Mononuclear cell (primary cell): ENCODE results near the gene SLC2A5. TPM values are rescaled to one million over a fixed set of nuclear protein-coding genes. Genes with fewer than 3 reads are reported as not detected.
"Not testable (repeated sequence)": the region's sequence is repeated elsewhere in the genome, so short reads cannot be mapped to it uniquely, and the experiment has no call there.

Experiments used
- H3K27me3 ChIP-seq: 2 replicates; pipeline ENCODE4 v1.6.0; 2011; ENCODE audit warnings: low read length, control low read depth; ENCODE audit not compliant: insufficient read depth
- H3K4me1 ChIP-seq: 2 replicates; pipeline ENCODE4 v1.5.1; 2011; ENCODE audit warnings: mild to moderate bottlenecking, low read length, control low read depth; ENCODE audit not compliant: insufficient read depth
- H3K4me3 ChIP-seq: 2 replicates; pipeline ENCODE4 v1.5.1; 2011; ENCODE audit warnings: mild to moderate bottlenecking, low read length, moderate library complexity
- H3K9me3 ChIP-seq: 2 replicates; pipeline ENCODE4 v1.5.1; 2011; ENCODE audit warnings: low read depth, mild to moderate bottlenecking, control low read depth, low read length
- total RNA-seq: library from RNA; depleted of rRNA; stranded (reverse); fragments of >200 nt; gene quantifications from one replicate; pipeline ENCODE4 v1.2.3, GENCODE V29; 2012

Gene SLC2A5
- total RNA-seq, 1 donor, result 0.73 TPM

- H3K9me3 ChIP-seq, H3K4me1 ChIP-seq, H3K4me3 ChIP-seq, H3K27me3 ChIP-seq: not testable (repeated sequence)
Observed at GRCh38 chr1:9001534-9002214, 67.8 kb downstream of the SLC2A5 start.

- H3K4me3 ChIP-seq, H3K27me3 ChIP-seq, H3K9me3 ChIP-seq, H3K4me1 ChIP-seq: not testable (repeated sequence)
Observed at GRCh38 chr1:8993962-8994675, 75.3 kb downstream of the SLC2A5 start.

- no peaks in the 10 kb centered on the region for H3K27me3 ChIP-seq
- no peak overlapping the region for H3K4me3 ChIP-seq
- no peaks in the 10 kb centered on the region for H3K9me3 ChIP-seq
- H3K4me1 ChIP-seq, result peaks cover 1% of the 10 kb centered on the region
Observed at GRCh38 chr1:8992936-8993687, 76.3 kb downstream of the SLC2A5 start.

GRCh38 chr1:8989821-8990220 lies 79.6 kb downstream of the SLC2A5 start:
- no peak overlapping the region for H3K4me3 ChIP-seq
- no peaks in the 10 kb centered on the region for H3K9me3 ChIP-seq
- peaks cover 17% of the 10 kb centered on the region for H3K4me1 ChIP-seq
- no peaks in the 10 kb centered on the region for H3K27me3 ChIP-seq

- Histone ChIP-seq H3K4me3 (no peak overlapping the region), H3K4me1 (peaks cover 17% of the 10 kb centered on the region), H3K9me3 (no peaks in the 10 kb centered on the region), H3K27me3 (no peaks in the 10 kb centered on the region)
Observed at GRCh38 chr1:8989061-8989460, 80.4 kb downstream of the SLC2A5 start.

GRCh38 chr1:8988618-8988967 lies 80.8 kb downstream of the SLC2A5 start:
- peaks cover 17% of the 10 kb centered on the region for H3K4me1 ChIP-seq
- H3K4me3 ChIP-seq, result no peak overlapping the region
- H3K27me3 ChIP-seq, result no peaks in the 10 kb centered on the region
- no peaks in the 10 kb centered on the region for H3K9me3 ChIP-seq

DNA sequence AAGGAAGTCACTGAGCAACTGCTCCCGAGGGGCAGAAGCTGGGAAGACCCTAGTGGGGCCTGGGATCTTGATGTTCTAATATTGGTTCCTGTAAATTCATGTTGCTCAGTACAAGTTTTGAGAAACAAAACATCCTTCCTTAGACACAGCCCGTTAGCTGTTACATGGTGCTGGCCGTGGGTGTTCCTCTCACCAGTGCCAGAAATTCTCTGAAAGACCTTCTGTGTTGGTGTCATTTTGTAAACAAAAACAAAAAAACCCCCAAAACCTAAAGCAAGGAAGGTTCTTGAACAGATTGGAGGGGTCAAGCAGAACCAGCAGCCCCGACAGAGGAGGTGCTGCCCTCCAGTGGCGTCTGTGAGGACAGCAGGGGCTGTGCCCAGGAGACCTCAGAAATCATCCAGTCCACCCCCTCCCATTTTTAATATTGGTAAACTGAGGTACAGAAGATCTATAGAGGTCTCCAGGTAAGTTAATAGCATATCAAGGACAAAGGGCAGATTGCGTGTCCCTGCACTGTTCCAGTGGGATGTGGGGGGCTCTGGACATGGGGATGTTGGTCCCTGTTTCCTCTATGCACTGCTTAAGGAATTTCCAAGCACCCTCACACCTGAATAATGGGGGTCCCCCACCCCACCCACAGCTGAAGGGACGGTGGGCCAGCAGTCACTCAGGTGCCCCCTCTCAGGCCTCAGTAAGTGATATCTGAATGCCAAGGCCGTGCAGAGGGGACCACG lies 81.4 kb downstream of the SLC2A5 start:
- Histone ChIP-seq H3K9me3 (no peaks in the 10 kb centered on the region), H3K27me3 (no peaks in the 10 kb centered on the region), H3K4me1 (peaks cover 17% of the 10 kb centered on the region), H3K4me3 (no peak overlapping the region)

DNA sequence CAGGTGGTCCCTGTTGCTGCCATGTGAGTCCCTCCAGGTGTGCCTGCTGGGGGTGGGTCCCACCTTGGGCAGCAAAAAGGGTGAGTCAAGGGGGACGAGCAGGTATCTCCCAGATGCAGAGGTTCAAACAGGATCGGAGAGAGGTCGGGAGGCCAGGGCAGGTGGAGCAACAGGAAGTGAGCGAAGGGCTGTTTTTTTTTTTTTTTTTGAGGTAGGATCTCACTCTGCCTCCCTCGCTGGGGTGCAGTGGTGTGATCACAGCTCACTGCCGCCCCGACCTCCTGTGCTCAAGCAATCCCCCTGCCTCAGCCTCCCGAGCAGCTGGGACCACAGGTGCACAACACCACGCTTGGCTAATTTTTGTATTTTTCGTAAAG lies 82.6 kb downstream of the SLC2A5 start:
- Histone ChIP-seq H3K9me3 (no peaks in the 10 kb centered on the region), H3K4me1 (peaks cover 17% of the 10 kb centered on the region), H3K4me3 (no peak overlapping the region)

GRCh38 chr1:8985915-8986813 lies 83.3 kb downstream of the SLC2A5 start:
- Histone ChIP-seq H3K9me3 (no peaks in the 10 kb centered on the region), H3K4me1 (peaks cover 17% of the 10 kb centered on the region), H3K4me3 (no peak overlapping the region), H3K27me3 (no peaks in the 10 kb centered on the region)

More for the DNA sequence above, 82.6 kb downstream of the SLC2A5 start:
- H3K27me3 ChIP-seq, result no peaks in the 10 kb centered on the region

Other genes starting within 250 kb of the SLC2A5 start
- gene ENO1, start 190.9 kb downstream of the SLC2A5 start, total RNA-seq, result 370 TPM
- gene CA6, start 123.8 kb downstream of the SLC2A5 start, total RNA-seq, result 0.63 TPM
- not detected for gene SLC2A7, start 43.2 kb downstream of the SLC2A5 start, total RNA-seq
- 2.0 TPM for gene GPR157, start 59.5 kb upstream of the SLC2A5 start, total RNA-seq
- gene H6PD, start 165.1 kb upstream of the SLC2A5 start, total RNA-seq, result 10.5 TPM
- 0.94 TPM for gene SPSB1, start 223.3 kb upstream of the SLC2A5 start, total RNA-seq